ENCODE measurements around the gene C10orf105.

The C10orf105 gene, protein sequence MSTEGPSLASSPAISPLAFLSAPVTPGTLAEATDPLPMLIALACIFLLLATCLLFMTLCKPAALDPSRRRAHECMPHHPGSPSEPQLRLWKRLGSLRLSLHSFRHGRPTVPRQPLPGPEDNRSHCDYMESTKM

DNA sequence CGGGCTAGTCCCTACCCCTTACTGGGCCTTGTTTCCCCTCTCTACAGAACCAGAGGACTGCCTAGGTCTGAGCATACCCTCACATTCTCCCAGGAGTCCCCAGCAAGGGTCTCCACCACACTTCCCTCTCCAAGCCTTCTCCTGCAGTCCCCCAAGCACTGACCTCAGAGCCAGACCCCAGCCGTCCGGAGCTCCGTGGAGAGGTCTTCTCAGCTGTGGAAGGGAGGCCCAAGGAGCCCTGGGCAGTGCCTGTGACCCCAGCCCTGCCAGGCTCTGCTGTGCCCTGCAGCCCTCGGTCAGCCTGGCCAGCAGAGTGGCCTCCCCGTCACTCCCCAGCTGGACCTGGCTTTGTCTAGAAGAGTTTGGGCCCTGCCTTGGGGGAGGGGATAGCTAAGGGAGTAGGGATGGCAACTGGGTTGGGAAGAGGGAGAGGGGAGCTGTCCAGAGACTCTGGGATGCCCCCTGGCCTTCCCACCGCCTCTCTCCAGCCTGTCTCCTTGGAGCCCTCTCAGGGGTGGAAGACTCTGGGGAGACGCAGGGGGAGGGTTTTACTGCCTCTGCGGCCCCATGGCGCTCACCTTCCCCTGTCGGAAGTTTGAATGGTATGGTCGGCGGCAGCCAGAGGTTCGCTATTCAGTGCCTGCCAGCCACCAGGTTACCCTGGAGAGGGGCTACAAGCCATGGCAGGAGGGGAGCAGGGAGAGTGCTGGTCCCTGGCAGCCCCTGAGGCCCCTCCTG, at the start of gene C10orf105:
C10orf105 (minus strand) TSS at position 315 of the 738 bp plus-strand sequence. CDS start 3,441 bp downstream, outside the sequence.
- DNase-seq: peak in 1 of 2 donors; percentile 25

DNA sequence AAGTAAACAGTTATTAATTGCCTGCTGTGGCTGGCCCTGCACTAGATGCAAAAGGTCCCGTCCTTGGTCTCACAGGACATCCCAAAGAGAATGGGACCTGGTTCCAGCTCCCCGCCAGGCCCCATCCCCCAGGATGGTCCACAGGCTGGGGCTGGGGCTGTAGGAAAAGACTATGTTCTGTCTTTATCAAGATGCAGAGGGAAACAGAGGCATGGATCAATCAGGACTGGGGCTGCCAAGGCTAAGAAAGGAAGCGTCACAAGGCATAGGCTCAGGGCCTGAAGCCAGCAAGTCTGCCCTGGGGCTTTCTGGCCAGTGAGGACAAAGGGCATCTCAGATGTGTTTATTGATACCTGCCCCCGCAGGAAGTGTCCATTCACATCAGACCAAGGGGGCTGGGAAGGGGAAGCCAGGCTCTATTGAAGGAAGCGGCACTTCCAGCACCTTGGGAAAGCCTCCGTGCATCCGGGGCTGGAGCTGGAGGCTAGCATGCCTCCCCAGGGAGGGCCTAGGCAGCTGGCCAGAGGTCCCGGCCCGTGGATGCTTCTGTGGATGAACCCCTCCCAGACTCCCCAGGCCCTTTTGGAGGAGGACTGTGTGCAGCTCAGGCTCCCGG, 48.0 kb upstream of the C10orf105 start:
- no peak for DNase-seq

DNA sequence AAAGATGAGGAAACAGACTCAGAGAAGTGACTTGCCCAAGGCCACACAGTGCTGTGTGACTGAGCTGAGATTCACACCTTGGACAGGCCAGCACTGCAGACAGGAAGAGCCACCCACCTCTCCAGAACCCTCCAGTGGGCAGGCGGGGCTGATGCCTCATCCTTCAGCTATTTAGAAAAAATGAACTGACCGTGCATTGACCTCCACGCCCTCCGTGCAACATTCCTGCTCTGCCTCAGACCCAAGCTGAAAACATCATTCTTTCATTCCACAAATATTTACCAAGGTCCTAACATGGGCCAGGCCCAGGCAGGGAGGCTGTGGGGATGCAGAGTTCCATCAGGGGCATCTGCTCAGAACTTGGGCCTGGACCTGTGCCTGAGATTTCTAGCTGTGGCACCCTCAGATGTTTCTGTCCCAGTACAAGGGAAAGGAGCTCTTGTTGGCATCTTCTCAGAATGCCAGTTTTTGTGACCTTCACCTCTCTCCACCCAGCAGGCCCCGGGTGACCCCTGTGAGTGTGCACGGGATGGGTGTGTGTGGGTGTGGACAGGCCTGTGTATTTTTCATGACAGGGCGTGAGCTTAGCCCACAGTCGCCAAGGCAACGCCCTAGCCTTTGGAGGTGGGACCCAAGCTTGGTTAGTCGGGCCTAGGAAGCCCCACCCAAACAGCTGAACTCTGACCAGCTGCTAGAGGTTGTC, 47.3 kb upstream of the C10orf105 start:
- no peak for DNase-seq

DNA sequence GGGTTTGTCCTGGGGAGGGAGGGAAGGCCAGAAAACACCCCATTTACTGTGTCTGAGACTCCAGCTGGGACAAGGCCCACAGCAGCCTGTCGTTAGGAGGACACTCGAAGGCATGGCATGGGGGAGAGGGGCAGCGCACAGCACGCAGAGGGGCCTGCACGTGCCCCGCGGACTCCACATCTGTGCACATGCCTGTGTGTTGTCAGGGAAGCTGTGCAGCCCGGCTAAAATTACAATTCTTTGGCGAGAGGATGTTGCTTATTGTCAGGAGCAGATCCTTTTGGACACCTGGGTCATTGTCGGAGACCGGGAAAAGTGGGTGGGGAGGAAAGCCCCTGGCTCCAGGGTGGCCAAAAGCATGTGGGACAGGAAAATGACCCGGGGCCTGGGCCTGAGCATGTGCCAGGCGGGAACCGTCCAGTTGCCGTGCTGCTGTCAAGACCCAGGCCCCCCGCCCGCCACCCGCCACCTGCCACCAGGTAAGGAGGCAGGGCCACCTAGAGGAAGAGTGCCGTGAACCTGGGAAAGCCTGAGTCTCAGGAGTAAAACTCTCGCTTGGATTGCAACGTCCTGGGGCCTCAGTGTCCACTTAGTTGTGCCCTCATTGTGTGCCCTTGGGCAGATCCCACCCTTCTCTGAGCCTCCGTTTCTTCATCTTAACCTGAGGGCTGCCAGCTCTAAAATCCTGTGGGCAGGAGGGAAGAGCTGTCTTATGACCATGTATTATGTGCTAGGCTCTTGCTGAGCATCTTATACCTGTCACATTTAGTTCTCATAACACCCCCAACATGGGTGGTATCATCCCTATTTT, 46.5 kb upstream of the C10orf105 start:
- DNase-seq: no peak

DNA sequence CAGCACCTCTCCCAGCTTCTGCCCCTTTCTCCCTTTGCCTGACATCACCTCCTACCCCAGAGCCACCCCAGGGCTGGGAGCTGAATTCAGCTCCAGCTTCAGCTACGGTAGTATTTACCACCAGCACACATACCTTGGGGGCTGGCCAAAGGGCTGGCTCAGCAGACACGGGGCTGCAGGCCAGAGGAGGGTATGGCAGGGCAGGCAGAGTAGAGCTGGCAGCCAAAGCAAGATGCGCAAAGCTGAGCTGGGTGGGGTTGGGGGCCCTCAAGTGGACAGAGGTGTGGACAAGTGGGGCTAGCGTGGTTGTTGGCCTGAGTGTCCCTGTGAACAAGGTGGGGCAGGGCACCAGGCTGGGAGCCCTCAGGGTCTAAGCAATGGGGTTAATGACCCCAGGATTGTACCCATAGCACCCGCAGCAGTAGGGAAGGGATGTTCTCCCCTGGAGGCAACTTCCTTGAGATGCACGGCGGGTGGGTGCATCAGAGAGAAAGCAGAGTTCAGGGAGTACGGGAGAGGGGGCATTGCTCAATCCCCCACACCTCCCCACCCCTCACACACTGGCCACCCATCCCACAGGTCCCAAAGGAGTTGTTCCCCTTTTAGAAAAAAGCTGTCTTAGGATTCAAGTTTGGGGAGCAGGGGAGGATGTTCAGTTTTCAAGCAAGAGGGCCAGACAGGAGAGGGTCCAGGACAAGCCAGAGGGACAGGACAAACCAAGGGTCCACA, 45.8 kb upstream of the C10orf105 start:
- DNase-seq: no peak

DNA sequence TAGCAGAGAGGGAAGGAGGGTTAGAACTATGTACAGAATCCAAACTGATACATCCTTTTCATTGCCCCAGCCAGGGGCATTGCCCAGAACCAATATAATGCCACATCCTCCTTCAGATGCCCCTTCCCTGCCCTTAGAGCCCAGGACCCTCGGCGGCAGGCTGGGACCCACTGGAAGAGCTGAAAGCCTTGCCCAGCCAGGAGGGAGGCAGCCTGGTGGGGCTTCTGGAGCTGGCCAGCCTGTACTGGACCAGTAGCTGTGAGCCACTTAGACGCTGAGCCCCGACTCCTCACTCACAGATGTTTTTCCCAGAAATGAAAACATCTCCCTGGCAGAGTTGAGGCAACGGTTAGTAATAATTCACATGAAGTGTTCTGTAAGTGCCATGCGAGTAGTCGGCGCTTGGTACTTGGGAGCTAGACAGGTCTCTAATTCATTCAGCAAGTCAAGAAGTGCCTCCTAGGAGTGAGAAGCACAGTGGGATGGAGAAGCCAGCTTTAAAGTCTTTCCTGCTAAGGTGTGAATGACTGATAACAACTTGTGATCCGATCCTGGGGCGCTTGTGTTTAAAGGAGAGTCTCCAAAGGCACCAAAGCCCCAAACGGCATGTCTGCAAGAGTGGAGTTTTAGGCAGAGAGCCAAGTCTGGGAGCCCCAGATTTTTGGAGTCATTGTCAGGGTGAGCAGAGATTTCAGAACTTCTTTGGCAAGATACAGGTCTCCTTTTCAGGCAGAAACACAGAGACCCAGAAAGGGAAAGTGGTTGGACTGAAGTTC, 44.0 kb upstream of the C10orf105 start:
- DNase-seq: no peak

DNA sequence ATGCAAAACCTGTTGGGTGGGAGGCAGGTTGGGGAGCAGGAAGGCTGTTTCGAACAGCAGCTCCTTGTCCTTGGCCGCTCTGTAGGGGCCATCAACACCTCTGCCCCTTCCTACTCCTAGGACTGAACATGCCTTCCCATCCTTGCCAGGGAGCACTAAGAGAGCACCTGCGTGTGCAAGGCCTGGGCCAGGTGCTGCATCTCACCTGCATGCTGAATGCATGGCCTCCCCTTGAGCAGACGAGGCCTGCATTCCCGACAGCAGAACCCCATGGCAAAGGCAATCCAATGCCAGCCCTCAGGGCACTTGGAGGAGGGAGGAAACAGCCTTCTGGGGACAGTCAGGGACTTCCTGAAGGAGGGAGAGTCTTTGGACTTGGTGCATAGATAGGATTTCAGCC, 42.7 kb upstream of the C10orf105 start:
- DNase-seq: no peak

DNA sequence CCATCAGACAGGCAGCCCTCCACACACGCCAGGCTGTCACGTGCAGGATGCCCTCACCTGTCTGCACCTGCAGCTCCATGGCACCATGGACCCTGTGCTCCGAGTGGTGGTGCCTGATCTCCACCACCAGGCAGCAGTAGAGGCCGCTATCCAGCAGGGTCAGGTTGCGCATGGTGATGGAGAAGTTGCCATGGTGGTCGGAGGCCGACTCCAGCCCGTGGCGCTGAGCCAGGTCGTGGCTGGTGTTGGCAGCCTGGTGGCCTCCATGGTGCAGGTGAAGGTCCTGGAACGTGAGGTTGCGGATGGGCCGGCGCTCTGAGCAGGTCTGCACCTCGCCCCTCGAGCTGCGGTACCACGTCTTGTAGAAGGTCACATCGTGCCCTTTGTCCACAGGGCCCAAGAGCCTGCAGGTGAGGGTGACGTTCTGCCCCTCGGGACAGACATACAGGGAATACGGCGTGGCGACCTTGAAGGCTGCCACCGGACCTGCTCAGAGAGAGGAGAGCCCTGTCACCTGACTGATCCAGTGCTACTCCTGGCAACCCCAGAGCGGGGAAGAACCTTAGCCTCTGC, 42.0 kb upstream of the C10orf105 start:
- no peak for DNase-seq

DNA sequence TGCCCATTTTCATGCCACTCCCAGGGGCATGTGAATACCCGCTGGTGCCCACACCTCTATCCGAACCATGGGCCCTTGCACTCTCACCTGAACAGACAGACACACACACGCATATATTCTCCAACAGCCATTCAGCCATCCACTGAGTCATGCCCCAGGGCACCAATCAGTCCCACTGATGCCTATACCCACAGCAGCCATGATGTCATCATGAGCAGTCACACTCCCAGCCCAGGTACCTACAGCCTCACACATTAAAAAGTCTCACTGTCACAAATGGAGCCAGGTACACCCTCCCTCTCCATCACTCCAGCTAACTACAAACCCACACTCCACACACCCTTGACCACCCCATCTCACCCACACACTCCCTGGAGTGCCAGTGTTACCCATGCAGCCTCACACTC, 41.5 kb upstream of the C10orf105 start:
- no peak for DNase-seq

DNA sequence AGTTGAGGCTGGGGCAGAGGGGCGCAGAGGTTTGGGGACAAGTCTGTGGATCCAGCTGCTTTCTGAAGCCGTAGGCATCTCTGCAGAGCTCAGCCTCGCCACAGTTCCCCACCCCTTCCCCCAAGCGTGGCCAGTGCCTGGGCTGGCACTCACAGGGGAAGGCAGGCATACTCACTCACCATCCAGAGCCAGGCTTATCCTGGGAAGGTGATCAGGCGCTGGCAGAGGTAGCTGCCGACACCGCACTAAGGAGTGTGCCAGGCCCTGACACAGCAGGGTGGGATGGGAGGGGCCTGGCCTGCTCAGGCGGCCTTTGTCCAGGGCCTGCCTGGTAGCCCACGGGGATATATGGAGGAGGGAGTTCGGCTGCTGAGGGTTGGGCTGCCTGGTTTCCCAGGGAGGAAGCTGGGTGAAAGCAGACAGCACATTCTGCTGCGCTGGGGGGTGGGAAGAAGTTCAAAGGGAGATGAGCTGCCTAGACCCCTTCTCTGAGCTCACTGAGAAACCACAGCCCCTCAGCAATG, 37.9 kb upstream of the C10orf105 start:
- no peak for DNase-seq

DNA sequence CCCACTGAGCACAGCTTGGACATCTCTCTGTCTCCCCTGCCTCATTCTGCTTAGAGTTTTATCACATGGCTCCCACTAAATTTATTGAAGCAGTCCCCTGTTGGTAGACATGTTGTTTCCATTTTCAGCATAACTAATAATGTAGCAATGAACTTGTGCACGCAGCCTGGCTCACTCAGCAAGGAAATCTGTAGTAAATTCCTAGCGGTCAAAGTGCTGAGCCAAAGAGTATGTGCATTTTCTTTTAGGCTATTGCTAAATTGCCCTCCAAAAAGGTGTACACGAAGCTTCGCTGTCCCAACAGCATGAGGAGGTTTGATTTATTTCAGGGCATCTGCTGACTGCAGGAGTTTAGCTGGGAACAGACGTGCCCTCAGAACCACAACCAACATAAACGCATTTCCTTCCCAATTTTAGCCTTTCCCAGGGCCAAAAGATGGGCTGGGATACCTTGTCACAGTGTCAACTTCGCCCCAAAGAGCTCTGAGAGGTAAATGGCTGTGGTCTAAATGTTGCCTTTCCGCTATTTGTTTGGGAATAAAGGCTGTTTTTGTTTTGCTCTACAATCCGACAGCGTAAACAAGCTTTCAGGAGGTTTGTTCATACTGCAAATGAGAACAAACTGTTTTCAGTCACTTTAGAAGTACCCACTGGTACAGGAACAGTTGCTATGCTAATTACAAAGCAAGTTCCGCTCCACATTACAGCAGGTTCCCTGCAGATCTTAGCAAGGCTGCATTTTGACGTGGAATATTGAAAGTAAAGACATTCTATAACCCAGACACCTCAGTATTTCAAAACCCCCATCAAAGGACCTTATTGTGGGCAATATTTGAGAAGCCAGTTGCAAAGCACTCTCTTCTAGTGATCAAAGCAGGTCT, 37.0 kb upstream of the C10orf105 start:
- peak; percentile 33 to 60 for DNase-seq

DNA sequence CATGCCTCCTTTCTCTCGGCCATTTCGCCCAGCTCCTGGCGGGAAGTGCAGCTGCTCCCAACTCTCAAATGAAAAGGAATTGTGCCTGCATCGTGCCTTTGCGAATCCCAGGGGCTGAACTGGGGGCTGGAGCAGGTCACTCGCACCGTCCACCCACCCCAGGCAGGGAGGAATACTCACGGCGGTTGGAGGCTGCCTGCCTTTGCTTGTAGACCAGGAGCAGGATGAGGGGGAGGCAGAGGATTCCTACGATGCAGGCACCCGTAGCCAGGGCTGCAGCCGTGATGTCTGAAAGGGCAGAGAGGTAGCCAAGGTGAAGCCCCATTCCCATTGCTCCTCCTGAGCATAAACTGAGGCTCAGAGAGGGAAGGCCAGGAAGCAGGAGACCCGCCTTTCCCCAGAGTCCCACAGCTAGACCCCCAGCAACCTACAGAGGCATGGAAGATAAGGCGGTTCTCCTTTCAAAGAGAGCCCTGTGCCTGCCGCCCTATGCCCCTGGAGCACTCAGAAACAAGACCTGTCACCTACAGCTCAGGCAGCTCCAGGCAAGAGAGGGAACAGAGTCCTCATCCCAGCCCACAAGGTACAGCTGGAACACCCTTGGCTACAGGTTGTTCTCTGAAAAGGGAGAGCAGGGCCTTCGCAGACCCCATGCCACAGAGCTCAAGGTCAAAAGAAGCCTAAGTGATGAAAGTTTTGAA, 35.8 kb upstream of the C10orf105 start:
- no peak for DNase-seq

DNA sequence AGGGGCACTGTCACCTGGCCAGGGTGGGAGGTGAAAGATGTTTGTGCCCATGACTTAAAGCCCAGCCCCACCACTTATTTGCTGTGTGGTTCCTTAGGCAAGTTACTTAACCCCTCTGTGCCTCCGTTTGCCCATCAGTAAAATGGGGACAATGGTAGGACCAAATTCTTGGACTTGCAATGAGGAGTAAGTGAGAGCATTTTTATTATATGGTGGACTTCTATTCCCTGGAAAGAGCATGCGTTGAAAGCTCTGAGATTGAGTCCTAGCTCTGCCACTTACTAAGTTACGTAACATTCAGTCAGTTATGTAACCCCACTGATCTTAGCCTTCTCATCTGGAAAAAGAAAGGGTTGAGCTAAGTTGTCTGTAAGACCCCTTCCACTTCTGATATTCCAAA, 35.0 kb upstream of the C10orf105 start:
- DNase-seq: no peak

DNA sequence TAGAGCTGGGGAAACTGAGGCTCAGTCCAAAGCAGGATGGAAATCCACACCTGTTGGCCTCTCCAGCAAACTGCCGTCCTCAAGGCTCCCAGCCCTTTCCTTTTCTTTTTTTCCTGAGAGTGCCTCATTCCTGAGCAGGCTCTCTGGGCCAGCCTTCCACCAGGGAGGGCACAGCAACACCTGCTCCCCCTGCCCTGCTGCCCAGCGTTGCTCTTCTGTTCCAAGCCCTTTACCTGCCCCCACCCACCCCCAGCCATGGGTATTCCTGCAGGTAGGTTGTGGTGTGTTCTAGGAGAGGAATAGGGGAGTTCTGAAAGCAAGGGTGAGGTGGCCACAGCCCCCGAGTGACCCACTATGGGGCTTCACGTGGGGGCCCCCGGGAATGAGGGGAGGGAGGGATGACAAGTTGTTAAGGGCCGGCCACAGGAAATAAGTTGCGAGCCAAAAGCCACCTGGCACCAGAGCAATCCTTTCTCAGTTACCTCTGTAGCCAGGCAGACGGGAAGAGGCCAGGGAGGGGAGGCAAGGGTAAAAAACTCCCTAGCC, 34.5 kb upstream of the C10orf105 start:
- no peak for DNase-seq

DNA sequence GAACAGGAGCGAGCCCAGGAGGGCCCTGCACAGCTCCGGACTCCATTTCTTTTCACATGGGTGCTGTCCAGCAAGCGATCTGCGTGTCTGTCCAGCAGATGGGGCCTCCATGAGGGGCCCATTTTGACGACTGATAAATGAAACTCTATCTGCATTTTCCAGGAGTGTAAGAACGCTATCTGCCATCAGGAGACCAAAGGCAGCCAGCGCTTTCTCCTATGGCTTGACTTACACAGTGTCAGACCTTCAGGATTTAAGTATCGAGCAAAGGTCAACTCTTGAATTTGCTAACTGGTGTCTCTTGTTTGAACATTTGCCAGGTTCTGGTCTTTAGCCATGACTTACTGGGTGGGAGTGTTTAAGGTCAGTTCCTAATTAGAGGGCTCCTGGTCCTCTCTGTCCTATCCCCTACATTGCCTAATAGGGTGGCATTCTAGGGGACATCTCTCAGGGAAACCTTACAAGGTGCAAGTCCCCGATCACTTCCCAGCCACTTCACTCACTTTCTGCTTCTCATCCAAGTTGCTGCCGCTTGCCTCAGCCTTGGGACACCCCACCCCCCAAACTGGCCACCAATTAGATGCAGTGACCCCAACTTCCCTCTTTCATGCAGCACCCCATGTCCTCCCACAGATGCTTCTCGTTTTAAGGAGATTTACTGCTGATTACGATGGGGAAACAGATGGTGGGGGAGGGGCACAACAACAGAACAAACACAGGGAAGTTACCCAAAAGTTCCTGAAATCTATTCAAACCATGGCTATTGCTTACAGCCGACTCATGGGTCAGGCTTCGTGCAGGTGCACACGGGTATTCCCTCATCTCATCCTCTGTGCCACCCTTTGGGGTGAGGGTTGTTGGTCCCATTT, 33.7 kb upstream of the C10orf105 start:
- peak in 1 of 2 donors; percentile 31 for DNase-seq

DNA sequence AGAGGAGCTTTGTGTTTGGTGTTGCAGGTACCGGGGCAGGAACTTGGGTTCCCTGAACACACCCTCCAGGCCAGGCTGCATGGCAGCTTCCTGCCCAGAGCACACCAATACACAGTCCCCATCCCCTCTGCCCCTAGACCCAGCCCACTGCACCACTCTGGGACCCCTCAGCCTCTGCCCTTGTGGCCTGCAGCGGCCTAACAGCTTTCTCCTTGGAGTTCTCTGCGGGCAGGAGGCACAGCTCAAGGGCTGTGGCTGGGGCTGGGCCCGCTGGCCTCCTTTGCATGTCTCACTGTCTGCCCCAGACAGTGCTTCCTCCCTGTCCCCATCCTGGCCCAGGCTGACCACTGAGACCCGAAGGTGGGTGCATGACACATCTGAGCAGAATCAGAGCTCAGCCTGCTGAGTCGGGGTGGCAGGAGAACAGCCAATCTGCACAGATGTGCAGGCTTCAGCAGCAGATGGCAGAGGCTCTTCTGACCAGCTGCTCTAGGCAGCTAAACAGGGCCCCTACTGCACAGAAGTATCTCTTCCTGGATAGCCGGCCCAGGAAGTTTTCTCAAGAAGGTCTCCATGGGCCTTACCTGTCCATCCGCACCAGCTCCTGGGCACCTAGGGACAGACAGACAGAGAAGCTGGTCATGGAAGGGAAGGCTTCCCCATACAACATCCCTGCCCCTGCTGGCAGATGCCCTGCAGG, 33.0 kb upstream of the C10orf105 start:
- DNase-seq: no peak
